ENCODE data around the gene DAP.

The DAP gene

GRCh38 chr5:10737880-10738279 lies 23.2 kb downstream of the DAP start:
- TF ChIP-seq TAF1 (IDR thresholded peaks at IDR 0.05; ENCODE audit: low read depth, low read length) (no peak), POLR2AphosphoS5 (IDR thresholded peaks at IDR 0.05; ENCODE audit: low read depth, low read length) (no peak)
- FAIRE-seq (no peak), DNase-seq (ENCODE audit: insufficient read length, low spot score) (no peak)

- no peak for DNase-seq (ENCODE audit: insufficient read length, low spot score)
- no peak for TF ChIP-seq POLR2A (IDR thresholded peaks at IDR 0.05; ENCODE audit: low read depth, low read length)
- no peak for TF ChIP-seq SPI1 (IDR thresholded peaks at IDR 0.05; ENCODE audit: low read depth, low read length)
- TF ChIP-seq POLR2AphosphoS5 (IDR thresholded peaks at IDR 0.05; ENCODE audit: low read depth, low read length) = no peak
- TF ChIP-seq POU2F2 (IDR thresholded peaks at IDR 0.05; ENCODE audit: low read depth, low read length) = no peak
- TF ChIP-seq PAX5 (IDR thresholded peaks at IDR 0.05; ENCODE audit: insufficient read depth, low read length, severe bottlenecking) = no peak
- TF ChIP-seq TAF1 (IDR thresholded peaks at IDR 0.05; ENCODE audit: low read depth, low read length) = no peak
- FAIRE-seq = no peak
Measured at GRCh38 chr5:10736808-10737207, 24.2 kb downstream of the DAP start.

GRCh38 chr5:10736354-10736753 lies 24.7 kb downstream of the DAP start:
- TF ChIP-seq PAX5 (IDR thresholded peaks at IDR 0.05; ENCODE audit: insufficient read depth, low read length, severe bottlenecking) = no peak
- TF ChIP-seq POLR2A (IDR thresholded peaks at IDR 0.05; ENCODE audit: low read depth, low read length) = no peak
- no peak for TF ChIP-seq TAF1 (IDR thresholded peaks at IDR 0.05; ENCODE audit: low read depth, low read length)
- TF ChIP-seq POU2F2 (IDR thresholded peaks at IDR 0.05; ENCODE audit: low read depth, low read length) = no peak
- no peak for TF ChIP-seq SPI1 (IDR thresholded peaks at IDR 0.05; ENCODE audit: low read depth, low read length)
- no peak for TF ChIP-seq POLR2AphosphoS5 (IDR thresholded peaks at IDR 0.05; ENCODE audit: low read depth, low read length)
- DNase-seq (ENCODE audit: insufficient read length, low spot score) = no peak
- peak; percentile 52 for FAIRE-seq

- DNase-seq (ENCODE audit: insufficient read length, low spot score) (peak; percentile 33), FAIRE-seq (peak; percentile 51)
- no peak for TF ChIP-seq POU2F2 (IDR thresholded peaks at IDR 0.05; ENCODE audit: low read depth, low read length)
- TF ChIP-seq POLR2A (IDR thresholded peaks at IDR 0.05; ENCODE audit: low read depth, low read length) = peak; percentile 55; the same call in 1 of the 2 replicates
- TF ChIP-seq POLR2AphosphoS5 (IDR thresholded peaks at IDR 0.05; ENCODE audit: low read depth, low read length) = 0 out of 2 replicates have a peak, but pooled peaks have one; percentile 17
Measured at GRCh38 chr5:10735569-10736276, 25.3 kb downstream of the DAP start.

GRCh38 chr5:10734832-10735523 lies 26.1 kb downstream of the DAP start:
- no peak for DNase-seq (ENCODE audit: insufficient read length, low spot score)
- no peak for FAIRE-seq
- no peak for TF ChIP-seq POLR2A (IDR thresholded peaks at IDR 0.05; ENCODE audit: low read depth, low read length)
- no peak for TF ChIP-seq PAX5 (IDR thresholded peaks at IDR 0.05; ENCODE audit: insufficient read depth, low read length, severe bottlenecking)
- no peak for TF ChIP-seq POLR2AphosphoS5 (IDR thresholded peaks at IDR 0.05; ENCODE audit: low read depth, low read length)
- no peak for TF ChIP-seq SPI1 (IDR thresholded peaks at IDR 0.05; ENCODE audit: low read depth, low read length)
- TF ChIP-seq POU2F2 (IDR thresholded peaks at IDR 0.05; ENCODE audit: low read depth, low read length) = no peak
- TF ChIP-seq TAF1 (IDR thresholded peaks at IDR 0.05; ENCODE audit: low read depth, low read length) = no peak

- TF ChIP-seq PAX5 (IDR thresholded peaks at IDR 0.05; ENCODE audit: insufficient read depth, low read length, severe bottlenecking) = no peak
- no peak for TF ChIP-seq POLR2AphosphoS5 (IDR thresholded peaks at IDR 0.05; ENCODE audit: low read depth, low read length)
- no peak for FAIRE-seq
- DNase-seq (ENCODE audit: insufficient read length, low spot score) = no peak
Measured at GRCh38 chr5:10734037-10734709, 26.9 kb downstream of the DAP start.

- TF ChIP-seq TAF1 (IDR thresholded peaks at IDR 0.05; ENCODE audit: low read depth, low read length) = no peak
- TF ChIP-seq POLR2A (IDR thresholded peaks at IDR 0.05; ENCODE audit: low read depth, low read length) = no peak
- no peak for TF ChIP-seq PAX5 (IDR thresholded peaks at IDR 0.05; ENCODE audit: insufficient read depth, low read length, severe bottlenecking)
- TF ChIP-seq POU2F2 (IDR thresholded peaks at IDR 0.05; ENCODE audit: low read depth, low read length) = no peak
- TF ChIP-seq SPI1 (IDR thresholded peaks at IDR 0.05; ENCODE audit: low read depth, low read length) = no peak
- no peak for TF ChIP-seq POLR2AphosphoS5 (IDR thresholded peaks at IDR 0.05; ENCODE audit: low read depth, low read length)
- FAIRE-seq = no peak
- DNase-seq (ENCODE audit: insufficient read length, low spot score) = no peak
Measured at GRCh38 chr5:10733426-10733825, 27.6 kb downstream of the DAP start.

GRCh38 chr5:10731913-10732312 lies 29.1 kb downstream of the DAP start:
- TF ChIP-seq POLR2AphosphoS5 (IDR thresholded peaks at IDR 0.05; ENCODE audit: low read depth, low read length) = no peak
- TF ChIP-seq POLR2A (IDR thresholded peaks at IDR 0.05; ENCODE audit: low read depth, low read length) = no peak
- no peak for TF ChIP-seq PAX5 (IDR thresholded peaks at IDR 0.05; ENCODE audit: insufficient read depth, low read length, severe bottlenecking)
- TF ChIP-seq SPI1 (IDR thresholded peaks at IDR 0.05; ENCODE audit: low read depth, low read length) = no peak
- DNase-seq (ENCODE audit: insufficient read length, low spot score) (no peak), FAIRE-seq (no peak)

GRCh38 chr5:10730043-10730351 lies 31.0 kb downstream of the DAP start:
- DNase-seq (ENCODE audit: insufficient read length, low spot score) (no peak), FAIRE-seq (no peak)
- TF ChIP-seq TAF1 (IDR thresholded peaks at IDR 0.05; ENCODE audit: low read depth, low read length) (no peak), PAX5 (IDR thresholded peaks at IDR 0.05; ENCODE audit: insufficient read depth, low read length, severe bottlenecking) (no peak), POU2F2 (IDR thresholded peaks at IDR 0.05; ENCODE audit: low read depth, low read length) (no peak), POLR2A (IDR thresholded peaks at IDR 0.05; ENCODE audit: low read depth, low read length) (no peak)

Measured in GM12891 (cell line).